Islet of Langerhans (tissue), 1 donor: Measurements from ENCODE around the gene SIPA1L3.

Source experiments
- FAIRE-seq: peaks from one replicate; lab custom pipeline; 2011; peaks lifted over from hg19 to GRCh38; lab: Jason Lieb, UNC

Gene SIPA1L3

GRCh38 chr19:37999309-38000213, 92.6 kb downstream of the SIPA1L3 start:
- no peak for FAIRE-seq

GRCh38 chr19:38001158-38001781, 94.3 kb downstream of the SIPA1L3 start:
- FAIRE-seq = no peak

DNA sequence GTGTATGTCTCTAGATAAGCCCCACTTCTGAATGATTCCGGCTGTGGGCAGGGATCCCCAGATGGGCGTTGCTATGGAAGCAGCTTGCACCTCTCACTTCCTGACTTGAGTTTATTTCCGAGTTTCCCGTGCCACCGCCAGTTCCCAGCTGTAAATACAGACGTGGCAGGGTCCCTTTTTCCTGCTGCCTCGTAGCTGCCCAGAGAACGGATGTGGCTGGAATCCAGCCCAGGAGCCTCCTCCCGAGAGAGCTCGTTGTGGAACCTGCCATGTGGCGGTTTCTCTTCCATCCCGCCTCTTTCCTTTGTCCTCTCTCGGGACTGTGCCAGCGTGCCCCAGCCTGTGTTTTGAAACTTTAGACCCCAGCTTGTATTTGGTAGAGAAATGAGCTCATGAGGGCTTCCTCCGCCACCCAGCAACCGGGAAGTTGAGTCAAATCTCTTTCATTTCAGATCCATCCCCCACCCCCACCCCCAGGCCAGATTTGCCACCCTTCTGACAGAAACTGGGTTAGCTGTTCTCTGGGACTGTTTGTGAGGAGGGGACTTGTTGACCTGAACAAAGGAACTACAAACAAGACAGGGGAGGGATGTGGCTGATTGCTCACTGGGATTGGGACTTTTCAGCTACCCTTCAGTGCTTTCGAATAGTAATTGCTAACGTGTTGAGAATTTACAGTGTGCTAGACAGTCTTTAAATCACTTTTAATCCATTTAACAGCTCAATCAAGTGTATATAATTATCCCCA, 96.6 kb downstream of the SIPA1L3 start:
- FAIRE-seq = no peak

- FAIRE-seq = no peak
Observed at GRCh38 chr19:38004186-38004520, 97.1 kb downstream of the SIPA1L3 start.

- peak; percentile 92 for FAIRE-seq
Observed at GRCh38 chr19:38004521-38005223, 97.7 kb downstream of the SIPA1L3 start.

GRCh38 chr19:38005224-38005614, 98.2 kb downstream of the SIPA1L3 start:
- no peak for FAIRE-seq

- FAIRE-seq = no peak
Observed at GRCh38 chr19:38006361-38007045, 99.5 kb downstream of the SIPA1L3 start.

DNA sequence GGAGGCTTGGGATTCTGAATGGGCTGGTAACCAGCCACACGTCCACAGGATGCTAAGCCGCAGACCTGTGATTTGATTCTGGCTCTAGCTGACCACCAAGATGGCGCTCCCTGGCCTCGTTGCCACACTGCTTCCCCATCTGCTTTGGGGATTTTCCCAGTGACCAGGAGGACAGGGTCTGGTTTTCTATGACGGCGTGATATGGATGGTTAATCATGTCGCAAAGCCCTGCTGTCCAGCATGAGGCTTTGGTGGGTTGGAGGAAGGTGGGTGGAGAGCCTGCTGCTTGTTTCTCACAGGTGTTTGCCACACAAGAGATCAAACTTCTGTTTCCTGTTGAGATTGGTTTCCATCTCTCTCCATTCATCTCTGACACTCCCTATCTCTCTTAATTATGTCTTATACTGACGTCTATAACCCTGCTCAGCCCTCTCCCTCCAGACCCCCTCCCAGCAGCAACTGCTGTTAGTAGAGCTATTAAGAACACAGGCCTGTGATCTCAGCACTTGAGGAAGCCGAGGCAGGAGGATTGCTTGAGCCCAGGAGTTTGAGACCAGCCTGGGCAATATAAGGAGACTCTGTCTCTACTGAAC, 102.7 kb downstream of the SIPA1L3 start:
- no peak for FAIRE-seq

DNA sequence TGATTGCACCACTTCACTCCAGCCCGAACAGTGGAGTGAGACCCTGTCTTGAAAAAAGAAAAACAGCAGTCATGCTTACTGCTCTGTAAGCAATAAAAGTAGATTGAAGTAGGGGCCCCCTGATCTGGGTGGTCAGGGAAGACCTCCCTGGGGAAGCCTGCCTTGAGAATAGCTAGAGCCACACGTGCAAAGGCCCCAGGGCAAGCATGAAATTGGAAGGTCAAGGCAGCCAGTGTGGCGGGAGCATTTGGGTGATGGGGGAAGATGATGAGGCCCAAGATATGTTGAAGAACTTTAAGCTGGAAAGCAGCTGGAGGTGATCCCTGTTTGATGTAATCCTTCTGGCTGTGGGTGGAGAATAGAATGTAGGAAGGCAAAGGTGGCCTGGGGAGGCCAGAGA, 104.4 kb downstream of the SIPA1L3 start:
- FAIRE-seq = no peak

DNA sequence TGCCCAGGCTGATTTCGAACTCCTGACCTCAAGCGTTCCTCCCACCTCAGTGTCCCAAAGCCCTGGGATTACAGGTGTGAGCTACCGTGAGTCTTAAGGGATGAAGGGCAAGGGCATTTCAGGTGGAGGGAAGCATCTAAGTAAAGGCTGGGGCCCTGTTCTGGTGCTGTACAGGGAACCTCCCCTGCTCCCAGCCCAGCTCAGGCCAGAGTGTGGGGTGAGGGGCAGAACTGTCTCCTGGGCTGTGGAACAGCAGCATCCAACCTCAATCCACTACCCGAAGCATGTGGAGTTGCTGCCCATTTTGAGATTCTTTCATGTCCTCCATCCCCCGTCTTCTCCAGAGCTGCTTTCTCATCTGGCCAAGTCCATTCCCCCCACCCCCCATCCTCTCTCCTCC, 105.3 kb downstream of the SIPA1L3 start:
- FAIRE-seq = no peak

- no peak for FAIRE-seq
Observed at GRCh38 chr19:38012944-38013343, 105.9 kb downstream of the SIPA1L3 start.

GRCh38 chr19:38013913-38014580, 107.0 kb downstream of the SIPA1L3 start:
- no peak for FAIRE-seq

DNA sequence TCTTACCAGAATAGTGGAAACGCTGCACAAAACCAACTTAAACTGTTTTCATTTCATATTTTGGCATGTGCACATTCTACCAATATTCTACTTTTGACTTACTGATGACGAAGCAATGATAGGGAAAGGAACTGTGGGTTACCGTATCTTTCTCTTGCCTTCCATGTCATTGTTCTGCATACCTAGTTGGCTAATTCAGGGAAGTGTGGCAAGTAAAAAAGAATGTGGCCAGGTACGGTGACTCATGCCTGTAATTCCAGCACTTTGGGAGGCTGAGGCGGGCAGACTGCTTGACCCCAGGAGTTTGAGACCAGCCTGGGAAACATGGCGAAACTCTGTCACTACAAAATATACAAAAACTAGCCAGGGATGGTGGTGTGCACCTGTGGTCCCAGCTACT, 108.2 kb downstream of the SIPA1L3 start:
- FAIRE-seq = no peak

DNA sequence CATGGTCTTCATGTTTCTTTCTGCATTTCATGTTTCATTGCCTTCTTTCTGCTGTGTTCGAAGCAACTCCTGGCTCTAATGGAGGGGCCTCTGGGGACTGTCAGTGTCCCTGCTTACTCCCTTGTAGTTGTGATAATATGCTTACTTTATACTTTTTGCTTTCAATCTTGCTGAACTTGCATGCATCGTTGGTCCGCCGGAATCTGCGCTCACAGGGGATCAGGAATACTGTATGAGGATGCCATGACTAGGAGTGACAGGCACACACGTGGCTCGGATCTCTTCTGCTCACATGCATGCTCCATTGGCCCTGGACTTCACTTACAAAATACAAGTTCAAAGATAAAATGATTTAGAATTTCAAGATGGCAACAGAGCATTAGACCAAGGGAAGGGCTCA, 108.8 kb downstream of the SIPA1L3 start:
- FAIRE-seq = no peak

DNA sequence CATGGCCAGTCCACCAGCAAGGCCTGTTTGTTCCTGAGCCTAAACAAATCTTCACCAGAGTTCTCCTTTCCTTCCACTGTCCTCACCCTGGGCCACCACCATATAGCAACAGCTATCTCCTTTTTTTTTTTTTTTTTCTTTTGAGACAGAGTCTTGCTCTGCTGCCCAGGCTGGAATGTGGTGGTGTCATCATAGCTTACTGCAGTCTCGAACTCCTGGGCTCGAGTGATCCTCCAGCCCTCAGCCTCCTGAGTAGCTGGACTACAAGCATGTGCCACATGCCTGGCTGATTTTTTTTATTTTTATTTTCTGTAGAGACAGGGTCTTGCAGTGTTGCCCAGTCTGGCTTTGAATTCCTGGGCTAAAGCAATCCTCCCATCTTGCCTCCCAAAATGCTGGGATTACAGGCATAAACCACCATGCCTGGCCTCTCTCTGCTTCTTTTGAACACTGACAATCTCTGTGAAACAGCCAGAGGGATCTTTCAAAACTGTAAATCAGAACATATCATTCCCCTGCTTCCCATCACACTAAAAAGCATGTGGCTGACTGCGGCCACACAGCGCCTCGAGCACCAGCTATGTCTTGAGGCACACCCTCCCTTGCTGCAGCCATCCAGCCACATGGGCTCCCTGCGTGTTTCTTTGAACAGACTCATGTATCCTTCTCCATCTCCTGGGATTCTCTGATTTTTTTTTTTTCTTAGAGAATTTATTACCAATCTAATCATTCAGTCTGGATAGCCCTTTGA, 110.6 kb downstream of the SIPA1L3 start:
- no peak for FAIRE-seq

GRCh38 chr19:38018694-38019395, 111.8 kb downstream of the SIPA1L3 start:
- FAIRE-seq = no peak

DNA sequence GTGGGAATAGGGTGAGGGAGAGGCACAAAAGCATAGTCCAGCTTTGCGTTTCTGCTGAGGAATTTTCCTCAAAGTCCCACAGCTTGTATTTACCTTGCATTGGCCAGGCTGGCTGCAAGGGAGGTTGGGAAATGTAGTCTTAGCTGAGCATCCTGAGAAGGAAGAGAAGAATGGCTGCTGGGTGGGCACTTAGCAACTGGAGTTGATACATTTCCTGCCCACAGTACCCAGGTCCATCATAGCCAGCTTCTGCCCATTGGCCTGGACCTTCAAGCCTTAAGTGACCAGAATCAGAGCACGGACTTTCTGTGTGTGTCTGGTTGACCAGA, 112.4 kb downstream of the SIPA1L3 start:
- FAIRE-seq = no peak

DNA sequence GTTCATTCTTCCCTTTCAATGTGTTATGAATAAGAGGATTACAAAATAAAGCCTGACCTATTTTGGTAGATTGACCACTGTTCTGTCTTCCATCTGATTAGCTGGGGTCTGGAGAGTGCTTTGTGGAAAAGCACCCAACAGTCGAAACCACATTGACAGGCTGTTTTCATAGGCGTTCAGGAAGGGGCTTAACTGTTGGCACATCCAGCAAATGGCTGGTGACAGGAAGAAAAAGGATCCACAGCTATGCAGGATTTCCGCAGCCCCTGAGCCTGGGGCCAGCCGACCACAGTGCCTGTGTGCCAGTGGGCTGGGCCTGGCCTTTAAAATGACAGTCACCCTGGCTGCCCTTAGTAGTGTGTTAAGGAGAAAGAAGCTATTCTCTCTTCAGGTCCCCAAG, 113.3 kb downstream of the SIPA1L3 start:
- FAIRE-seq = no peak

- FAIRE-seq = no peak
Observed at GRCh38 chr19:38021352-38021751, 114.3 kb downstream of the SIPA1L3 start.
